Muscle layer of colon (tissue), 2 donors: ENCODE data around the gene NPAS3.

ENCODE experiments used
- H3K27ac ChIP-seq: one replicate; pipeline ENCODE4 v1.7.0; 2013; ENCODE audit warnings: low read depth, mild to moderate bottlenecking, low read length, moderate library complexity
- H3K27me3 ChIP-seq, 2 donors: one replicate each; pipeline ENCODE4 v1.7.0; 2013; ENCODE audit warnings: low read length in 2 of 2, mild to moderate bottlenecking in 2 of 2; ENCODE audit not compliant: insufficient read depth in 2 of 2, control insufficient read depth in 1 of 2
- H3K36me3 ChIP-seq: one replicate; pipeline ENCODE4 v1.7.0; 2013; ENCODE audit warnings: mild to moderate bottlenecking, low read length; ENCODE audit not compliant: insufficient read depth
- H3K4me1 ChIP-seq: one replicate; pipeline ENCODE4 v1.7.0; 2013; ENCODE audit warnings: mild to moderate bottlenecking, low read length; ENCODE audit not compliant: insufficient read depth
- H3K4me3 ChIP-seq, 2 donors: one replicate each; pipeline ENCODE4 v1.7.0; 2013; ENCODE audit warnings: low read length in 2 of 2, low read depth in 1 of 2, mild to moderate bottlenecking in 1 of 2, moderate library complexity in 1 of 2
- H3K9ac ChIP-seq: one replicate; pipeline ENCODE4 v1.7.0; 2013; ENCODE audit warnings: low read length
- H3K9me3 ChIP-seq: one replicate; pipeline ENCODE4 v1.7.0; 2013; ENCODE audit warnings: mild to moderate bottlenecking, low read length
- donor health status: abdominal sarcoma.
- donor health status: Adenocarcinoma of cecum.

NPAS3 gene

GRCh38 chr14:33393895-33394368 lies 455.3 kb downstream of the NPAS3 start:
- H3K27me3 ChIP-seq: no peaks in the 10 kb centered on the region

GRCh38 chr14:33401311-33401710 lies 462.6 kb downstream of the NPAS3 start:
- Histone ChIP-seq H3K4me1 (no peaks in the 10 kb centered on the region), H3K4me3 (no peak overlapping the region), H3K9ac (no peak overlapping the region), H3K9me3 (no peaks in the 10 kb centered on the region), H3K36me3 (no peaks in the 10 kb centered on the region), H3K27me3 (no peaks in the 10 kb centered on the region), H3K27ac (no peak overlapping the region)

More at GRCh38 chr14:33393895-33394368, 455.3 kb downstream of the NPAS3 start:
- Histone ChIP-seq H3K27ac (no peak overlapping the region), H3K9me3 (no peaks in the 10 kb centered on the region), H3K4me3 (no peak overlapping the region), H3K36me3 (no peaks in the 10 kb centered on the region), H3K4me1 (no peaks in the 10 kb centered on the region), H3K9ac (no peak overlapping the region)

GRCh38 chr14:33402604-33403003 lies 463.9 kb downstream of the NPAS3 start:
- Histone ChIP-seq H3K36me3 (no peaks in the 10 kb centered on the region), H3K27me3 (no peaks in the 10 kb centered on the region), H3K27ac (no peak overlapping the region), H3K9me3 (no peaks in the 10 kb centered on the region), H3K4me1 (no peaks in the 10 kb centered on the region), H3K9ac (no peak overlapping the region), H3K4me3 (no peak overlapping the region)

GRCh38 chr14:33404054-33404453 lies 465.4 kb downstream of the NPAS3 start:
- no peak overlapping the region for H3K9ac ChIP-seq
- H3K9me3 ChIP-seq: no peaks in the 10 kb centered on the region
- H3K27ac ChIP-seq: no peak overlapping the region

GRCh38 chr14:33404964-33405574 lies 466.4 kb downstream of the NPAS3 start:
- Histone ChIP-seq H3K4me3 (no peak overlapping the region), H3K9ac (no peak overlapping the region), H3K9me3 (no peaks in the 10 kb centered on the region), H3K27me3 (no peaks in the 10 kb centered on the region), H3K27ac (no peak overlapping the region), H3K4me1 (no peaks in the 10 kb centered on the region), H3K36me3 (no peaks in the 10 kb centered on the region)

More at GRCh38 chr14:33404054-33404453, 465.4 kb downstream of the NPAS3 start:
- no peak overlapping the region for H3K4me3 ChIP-seq
- H3K4me1 ChIP-seq: no peaks in the 10 kb centered on the region
- H3K36me3 ChIP-seq: no peaks in the 10 kb centered on the region
- H3K27me3 ChIP-seq: no peaks in the 10 kb centered on the region

- H3K9me3 ChIP-seq: no peaks in the 10 kb centered on the region
Measured at GRCh38 chr14:33406766-33407165, 468.1 kb downstream of the NPAS3 start.

GRCh38 chr14:33408291-33408690 lies 469.6 kb downstream of the NPAS3 start:
- no peak overlapping the region for H3K4me3 ChIP-seq
- no peaks in the 10 kb centered on the region for H3K4me1 ChIP-seq
- H3K9ac ChIP-seq: no peak overlapping the region
- H3K27ac ChIP-seq: no peak overlapping the region
- H3K36me3 ChIP-seq: no peaks in the 10 kb centered on the region
- H3K27me3 ChIP-seq: no peaks in the 10 kb centered on the region
- H3K9me3 ChIP-seq: no peaks in the 10 kb centered on the region

More at GRCh38 chr14:33406766-33407165, 468.1 kb downstream of the NPAS3 start:
- Histone ChIP-seq H3K4me3 (no peak overlapping the region), H3K4me1 (no peaks in the 10 kb centered on the region), H3K27ac (no peak overlapping the region), H3K9ac (no peak overlapping the region), H3K36me3 (no peaks in the 10 kb centered on the region), H3K27me3 (no peaks in the 10 kb centered on the region)

- Histone ChIP-seq H3K36me3 (no peaks in the 10 kb centered on the region), H3K9me3 (no peaks in the 10 kb centered on the region), H3K27ac (no peak overlapping the region), H3K27me3 (no peaks in the 10 kb centered on the region), H3K4me3 (no peak overlapping the region), H3K4me1 (no peaks in the 10 kb centered on the region), H3K9ac (no peak overlapping the region)
Measured at GRCh38 chr14:33412450-33412849, 473.8 kb downstream of the NPAS3 start.

- H3K36me3 ChIP-seq: no peaks in the 10 kb centered on the region
- H3K4me3 ChIP-seq: no peak overlapping the region
- H3K4me1 ChIP-seq: no peaks in the 10 kb centered on the region
- no peak overlapping the region for H3K27ac ChIP-seq
- no peaks in the 10 kb centered on the region for H3K27me3 ChIP-seq
- H3K9ac ChIP-seq: no peak overlapping the region
- H3K9me3 ChIP-seq: no peaks in the 10 kb centered on the region
Measured at GRCh38 chr14:33413381-33413780, 474.7 kb downstream of the NPAS3 start.

GRCh38 chr14:33414041-33414440 lies 475.4 kb downstream of the NPAS3 start:
- no peak overlapping the region for H3K27ac ChIP-seq
- H3K9me3 ChIP-seq: no peaks in the 10 kb centered on the region
- H3K4me3 ChIP-seq: no peak overlapping the region
- H3K36me3 ChIP-seq: no peaks in the 10 kb centered on the region
- H3K9ac ChIP-seq: no peak overlapping the region
- no peaks in the 10 kb centered on the region for H3K27me3 ChIP-seq
- H3K4me1 ChIP-seq: no peaks in the 10 kb centered on the region

GRCh38 chr14:33420051-33420627 lies 481.5 kb downstream of the NPAS3 start:
- H3K9me3 ChIP-seq: no peaks in the 10 kb centered on the region
- no peaks in the 10 kb centered on the region for H3K27me3 ChIP-seq
- no peak overlapping the region for H3K9ac ChIP-seq
- no peak overlapping the region for H3K27ac ChIP-seq
- no peaks in the 10 kb centered on the region for H3K36me3 ChIP-seq
- no peak overlapping the region for H3K4me3 ChIP-seq
- no peaks in the 10 kb centered on the region for H3K4me1 ChIP-seq
